Measurements from ENCODE around the gene MAPKBP1.
"Not testable (repeated sequence)": the region's sequence is repeated elsewhere in the genome, so short reads cannot be mapped to it uniquely, and the experiment has no call there.

Gene MAPKBP1

GRCh38 chr15:41735046-41735445 lies 39.2 kb upstream of the MAPKBP1 start:
- no peak for DNase-seq (ENCODE audit: low read depth)
- no peak for TF ChIP-seq CTCF (IDR thresholded peaks at IDR 0.05; ENCODE audit: insufficient read depth, low read depth, low read length, missing control alignments)

GRCh38 chr15:41735492-41735891 lies 38.8 kb upstream of the MAPKBP1 start:
- not testable (repeated sequence) for H3K4me3 ChIP-seq (ENCODE audit: low read length); DNase-seq (ENCODE audit: low read depth)

More at GRCh38 chr15:41735046-41735445, 39.2 kb upstream of the MAPKBP1 start:
- no peak overlapping the region for H3K4me3 ChIP-seq (ENCODE audit: low read length)

- no peak for TF ChIP-seq CTCF (IDR thresholded peaks at IDR 0.05; ENCODE audit: insufficient read depth, low read depth, low read length, missing control alignments)
- peak; percentile 21 for DNase-seq (ENCODE audit: low read depth)
- H3K4me3 ChIP-seq (ENCODE audit: low read length), result no peak overlapping the region
These were observed 27.5 kb upstream of the MAPKBP1 start for GRCh38 chr15:41746802-41747201.

GRCh38 chr15:41756198-41756597 lies 18.1 kb upstream of the MAPKBP1 start:
- DNase-seq (ENCODE audit: low read depth), result no peak
- H3K4me3 ChIP-seq (ENCODE audit: low read length), result no peak overlapping the region
- TF ChIP-seq CTCF (IDR thresholded peaks at IDR 0.05; ENCODE audit: insufficient read depth, low read depth, low read length, missing control alignments), result no peak

- no peak overlapping the region for H3K4me3 ChIP-seq (ENCODE audit: low read length)
- peak; percentile 84 for TF ChIP-seq CTCF (IDR thresholded peaks at IDR 0.05; ENCODE audit: insufficient read depth, low read depth, low read length, missing control alignments)
- DNase-seq (ENCODE audit: low read depth), result peak; percentile 82
These were observed 1.5 kb upstream of the MAPKBP1 start for GRCh38 chr15:41772720-41773331.

GRCh38 chr15:41773332-41773728 lies 954 bp upstream of the MAPKBP1 start:
- TF ChIP-seq CTCF (IDR thresholded peaks at IDR 0.05; ENCODE audit: insufficient read depth, low read depth, low read length, missing control alignments), result no peak
- peak; percentile 20 for DNase-seq (ENCODE audit: low read depth)
- no peak overlapping the region for H3K4me3 ChIP-seq (ENCODE audit: low read length)

- DNase-seq (ENCODE audit: low read depth), result no peak
- no peak for TF ChIP-seq CTCF (IDR thresholded peaks at IDR 0.05; ENCODE audit: insufficient read depth, low read depth, low read length, missing control alignments)
- H3K4me3 ChIP-seq (ENCODE audit: low read length), result peak overlapping the region; percentile 86
These were observed 589 bp upstream of the MAPKBP1 start for GRCh38 chr15:41773729-41774061.
